ENCODE results near the gene PHAX. TPM values are rescaled to one million over a fixed set of nuclear protein-coding genes. Genes with fewer than 3 reads are reported as not detected.
A peak's percentile ranks its signal among the peaks of the same experiment; 100 is the strongest.
"Not testable (repeated sequence)": the region's sequence is repeated elsewhere in the genome, so short reads cannot be mapped to it uniquely, and the experiment has no call there.

Gene PHAX
- total and polyA plus RNA-seq, 2 donors (not counting 1 experiment from before 2014, with no cell fraction given): 54.5 to 103 TPM

- DNase-seq (ENCODE audit: low read depth in 2 of 2): no peak
- peak overlapping the region; percentile 22 for H2AFZ ChIP-seq (ENCODE audit: low read length)
- no peak overlapping the region for H3K4me2 ChIP-seq (ENCODE audit: extremely low read depth, insufficient read depth, low read length)
- no peak overlapping the region for H3K9ac ChIP-seq (ENCODE audit: insufficient read depth, low read length)
- no peaks in the 10 kb centered on the region for H3K4me1 ChIP-seq (ENCODE audit: control insufficient read depth, extremely low read depth, insufficient read depth, low read length)
- no peaks in the 10 kb centered on the region for H3K79me2 ChIP-seq (ENCODE audit: control insufficient read depth, insufficient read depth, low read length)
- H3K36me3 ChIP-seq (ENCODE audit: control insufficient read depth, insufficient read depth, low read length): no peaks in the 10 kb centered on the region
- no peaks in the 10 kb centered on the region for H3K9me3 ChIP-seq (ENCODE audit: control insufficient read depth, insufficient read depth, low read depth, low read length)
- H3K27me3 ChIP-seq (ENCODE audit: control insufficient read depth, insufficient read depth, low read length): no peaks in the 10 kb centered on the region
- no peak overlapping the region for H3K27ac ChIP-seq (ENCODE audit: insufficient read depth, low read length)
- no peak overlapping the region for H3K4me3 ChIP-seq (replicated peaks in 1 of 4; ENCODE audit: control extremely low read depth in 1 of 4, insufficient read depth in 1 of 4, low read depth in 3 of 4, low read length in 4 of 4)
- no peaks in the 10 kb centered on the region for H4K20me1 ChIP-seq (ENCODE audit: control insufficient read depth, extremely low read depth, insufficient read depth, low read length)
- TF ChIP-seq EZH2 (IDR thresholded peaks at IDR 0.05; ENCODE audit: low read length, missing control alignments) (no peak), CTCF (conservative IDR thresholded peaks at IDR 0.05 in 1 of 2, IDR thresholded peaks at IDR 0.05 in 1 of 2; ENCODE audit: low read depth in 1 of 2, low read length in 2 of 2) (no peak)
These were observed 57.8 kb downstream of the PHAX start for GRCh38 chr5:126658561-126658960.

- no peaks in the 10 kb centered on the region for H3K36me3 ChIP-seq (ENCODE audit: control insufficient read depth, insufficient read depth, low read length)
- H3K27me3 ChIP-seq (ENCODE audit: control insufficient read depth, insufficient read depth, low read length): no peaks in the 10 kb centered on the region
- no peak overlapping the region for H3K4me3 ChIP-seq (replicated peaks in 1 of 4; ENCODE audit: control extremely low read depth in 1 of 4, insufficient read depth in 1 of 4, low read depth in 3 of 4, low read length in 4 of 4)
- no peaks in the 10 kb centered on the region for H3K79me2 ChIP-seq (ENCODE audit: control insufficient read depth, insufficient read depth, low read length)
- no peak overlapping the region for H3K9ac ChIP-seq (ENCODE audit: insufficient read depth, low read length)
- H3K4me1 ChIP-seq (ENCODE audit: control insufficient read depth, extremely low read depth, insufficient read depth, low read length): no peaks in the 10 kb centered on the region
- no peak overlapping the region for H2AFZ ChIP-seq (ENCODE audit: low read length)
- no peak overlapping the region for H3K27ac ChIP-seq (ENCODE audit: insufficient read depth, low read length)
- TF ChIP-seq CTCF (conservative IDR thresholded peaks at IDR 0.05 in 1 of 2, IDR thresholded peaks at IDR 0.05 in 1 of 2; ENCODE audit: low read depth in 1 of 2, low read length in 2 of 2) (no peak), EZH2 (IDR thresholded peaks at IDR 0.05; ENCODE audit: low read length, missing control alignments) (no peak)
- no peaks in the 10 kb centered on the region for H4K20me1 ChIP-seq (ENCODE audit: control insufficient read depth, extremely low read depth, insufficient read depth, low read length)
- no peak for DNase-seq (ENCODE audit: low read depth in 2 of 2)
- no peak overlapping the region for H3K4me2 ChIP-seq (ENCODE audit: extremely low read depth, insufficient read depth, low read length)
- H3K9me3 ChIP-seq (ENCODE audit: control insufficient read depth, insufficient read depth, low read depth, low read length): no peaks in the 10 kb centered on the region
These were observed 59.2 kb downstream of the PHAX start for GRCh38 chr5:126659805-126660482.

DNA sequence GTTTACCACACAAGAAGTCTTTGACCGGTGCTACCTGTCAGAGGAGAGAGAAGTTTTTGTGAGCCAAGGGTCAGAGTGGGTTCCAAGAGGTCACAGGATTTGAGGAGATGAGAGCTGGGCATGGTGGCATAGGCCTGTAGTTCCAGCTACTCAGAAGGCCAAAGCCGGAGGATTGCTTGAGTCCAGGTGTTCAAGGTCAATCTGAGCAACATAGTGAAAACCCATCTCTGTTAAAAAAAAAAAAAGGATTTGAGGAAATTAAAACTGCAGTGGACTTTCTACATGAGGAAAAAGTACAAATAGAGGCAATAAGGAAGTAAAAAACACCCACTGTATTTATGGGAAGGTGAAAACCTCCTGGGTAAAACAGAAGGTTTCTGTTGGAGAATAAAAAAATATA, 63.8 kb downstream of the PHAX start:
- DNase-seq (ENCODE audit: low read depth in 2 of 2): no peak
- no peaks in the 10 kb centered on the region for H3K4me1 ChIP-seq (ENCODE audit: control insufficient read depth, extremely low read depth, insufficient read depth, low read length)
- no peak overlapping the region for H2AFZ ChIP-seq (ENCODE audit: low read length)
- H3K4me2 ChIP-seq (ENCODE audit: extremely low read depth, insufficient read depth, low read length): no peak overlapping the region
- no peaks in the 10 kb centered on the region for H3K36me3 ChIP-seq (ENCODE audit: control insufficient read depth, insufficient read depth, low read length)
- no peaks in the 10 kb centered on the region for H3K79me2 ChIP-seq (ENCODE audit: control insufficient read depth, insufficient read depth, low read length)
- H3K9ac ChIP-seq (ENCODE audit: insufficient read depth, low read length): no peak overlapping the region
- no peak for TF ChIP-seq CTCF (conservative IDR thresholded peaks at IDR 0.05 in 1 of 2, IDR thresholded peaks at IDR 0.05 in 1 of 2; ENCODE audit: low read depth in 1 of 2, low read length in 2 of 2)
- TF ChIP-seq EZH2 (IDR thresholded peaks at IDR 0.05; ENCODE audit: low read length, missing control alignments): no peak
- H3K9me3 ChIP-seq (ENCODE audit: control insufficient read depth, insufficient read depth, low read depth, low read length): no peaks in the 10 kb centered on the region
- no peaks in the 10 kb centered on the region for H4K20me1 ChIP-seq (ENCODE audit: control insufficient read depth, extremely low read depth, insufficient read depth, low read length)
- H3K27me3 ChIP-seq (ENCODE audit: control insufficient read depth, insufficient read depth, low read length): no peaks in the 10 kb centered on the region
- H3K4me3 ChIP-seq (replicated peaks in 1 of 4; ENCODE audit: control extremely low read depth in 1 of 4, insufficient read depth in 1 of 4, low read depth in 3 of 4, low read length in 4 of 4): no peak overlapping the region
- H3K27ac ChIP-seq (ENCODE audit: insufficient read depth, low read length): no peak overlapping the region

DNA sequence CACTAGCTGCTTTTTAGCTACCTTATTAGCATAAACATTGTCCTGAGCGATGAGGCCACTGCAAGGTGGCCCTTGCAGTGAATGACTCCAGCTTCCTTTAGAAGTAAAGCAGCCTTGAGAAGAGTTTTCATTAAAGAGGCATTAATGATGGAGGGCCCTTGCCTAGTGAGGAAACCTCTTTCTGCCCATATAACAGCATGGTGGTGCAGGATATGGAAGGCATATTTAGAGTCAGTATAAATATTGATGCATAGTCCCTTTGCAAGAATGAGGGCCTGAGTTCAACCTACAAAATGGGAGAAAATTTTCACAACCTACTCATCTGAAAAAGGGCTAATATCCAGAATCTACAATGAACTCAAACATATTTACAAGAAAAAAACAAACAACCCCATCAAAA, 69.4 kb downstream of the PHAX start:
- not testable (repeated sequence) for H3K79me2 ChIP-seq (ENCODE audit: control insufficient read depth, insufficient read depth, low read length); H3K9me3 ChIP-seq (ENCODE audit: control insufficient read depth, insufficient read depth, low read depth, low read length); H4K20me1 ChIP-seq (ENCODE audit: control insufficient read depth, extremely low read depth, insufficient read depth, low read length); H3K36me3 ChIP-seq (ENCODE audit: control insufficient read depth, insufficient read depth, low read length); H3K4me2 ChIP-seq (ENCODE audit: extremely low read depth, insufficient read depth, low read length); H3K4me3 ChIP-seq (replicated peaks in 1 of 4; ENCODE audit: control extremely low read depth in 1 of 4, insufficient read depth in 1 of 4, low read depth in 3 of 4, low read length in 4 of 4); H3K9ac ChIP-seq (ENCODE audit: insufficient read depth, low read length); H3K27me3 ChIP-seq (ENCODE audit: control insufficient read depth, insufficient read depth, low read length); H3K4me1 ChIP-seq (ENCODE audit: control insufficient read depth, extremely low read depth, insufficient read depth, low read length); DNase-seq (ENCODE audit: low read depth in 2 of 2); H2AFZ ChIP-seq (ENCODE audit: low read length); H3K27ac ChIP-seq (ENCODE audit: insufficient read depth, low read length)

DNA sequence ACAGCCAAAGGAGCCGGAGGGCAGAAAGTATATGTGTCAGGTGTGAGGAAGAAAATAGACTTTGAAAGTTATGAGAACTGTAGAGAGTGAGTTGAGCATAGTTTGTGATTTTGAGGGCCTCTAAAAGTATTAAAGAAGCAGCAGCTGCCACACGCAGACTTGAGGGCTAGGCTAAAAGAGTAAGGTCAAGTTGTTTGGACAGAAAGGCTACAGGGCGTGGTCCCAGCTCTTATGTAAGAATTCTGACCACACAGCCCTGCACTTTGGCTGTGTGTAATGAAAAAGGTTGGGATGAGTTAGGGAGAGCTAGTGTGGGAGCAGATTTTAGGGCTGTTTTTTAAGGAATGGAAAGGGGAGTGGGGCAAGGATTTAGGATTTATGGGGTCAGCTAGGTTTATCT, 70.9 kb downstream of the PHAX start:
- H4K20me1 ChIP-seq (ENCODE audit: control insufficient read depth, extremely low read depth, insufficient read depth, low read length); H3K27ac ChIP-seq (ENCODE audit: insufficient read depth, low read length); H3K27me3 ChIP-seq (ENCODE audit: control insufficient read depth, insufficient read depth, low read length); H3K4me3 ChIP-seq (replicated peaks in 1 of 4; ENCODE audit: control extremely low read depth in 1 of 4, insufficient read depth in 1 of 4, low read depth in 3 of 4, low read length in 4 of 4); H3K4me2 ChIP-seq (ENCODE audit: extremely low read depth, insufficient read depth, low read length); H3K9me3 ChIP-seq (ENCODE audit: control insufficient read depth, insufficient read depth, low read depth, low read length); H3K36me3 ChIP-seq (ENCODE audit: control insufficient read depth, insufficient read depth, low read length); DNase-seq (ENCODE audit: low read depth in 2 of 2); H3K79me2 ChIP-seq (ENCODE audit: control insufficient read depth, insufficient read depth, low read length); H3K9ac ChIP-seq (ENCODE audit: insufficient read depth, low read length); H3K4me1 ChIP-seq (ENCODE audit: control insufficient read depth, extremely low read depth, insufficient read depth, low read length); H2AFZ ChIP-seq (ENCODE audit: low read length): not testable (repeated sequence)

All from fibroblast of lung (primary cell).